Osteoblast (primary cell): ENCODE measurements around the gene BTC. TPM values are rescaled to one million over a fixed set of nuclear protein-coding genes. Genes with fewer than 3 reads are reported as not detected.

Source experiments
- DNase-seq: peaks from one replicate; pipeline ENCODE4 v3.0.0; 2011; ENCODE audit warnings: low spot score, mixed read lengths; ENCODE audit not compliant: insufficient read length; ENCODE audit errors: missing footprints
- H2AFZ ChIP-seq: 2 replicates; pipeline ENCODE4 v1.6.0; 2011; ENCODE audit warnings: mild to moderate bottlenecking, low read length
- H3K27ac ChIP-seq: 2 replicates; pipeline ENCODE4 v1.5.1; 2011; ENCODE audit warnings: mild to moderate bottlenecking, low read depth, low read length, moderate library complexity
- H3K27me3 ChIP-seq: 2 replicates; pipeline ENCODE4 v1.6.0; 2012; ENCODE audit warnings: mild to moderate bottlenecking, control low read depth, inconsistent platforms, low read length, moderate library complexity; ENCODE audit not compliant: insufficient read depth
- H3K36me3 ChIP-seq: 2 replicates; pipeline ENCODE4 v1.5.1; 2011; ENCODE audit warnings: mild to moderate bottlenecking, low read length, control low read depth, moderate library complexity; ENCODE audit not compliant: insufficient read depth
- H3K4me1 ChIP-seq: 2 replicates; pipeline ENCODE4 v1.5.1; 2011; ENCODE audit warnings: mild to moderate bottlenecking, low read length, control low read depth, moderate library complexity; ENCODE audit not compliant: insufficient read depth
- H3K4me2 ChIP-seq: 2 replicates; pipeline ENCODE4 v1.6.0; 2011; ENCODE audit warnings: mild to moderate bottlenecking, low read length; ENCODE audit not compliant: insufficient read depth
- H3K4me3 ChIP-seq: fragments of 200-600 bp; sonication (generic); 3 replicates; pipeline ENCODE4 v1.5.1; 2012; ENCODE audit warnings: mild to moderate bottlenecking, low read length, inconsistent platforms; ENCODE audit not compliant: insufficient read depth
- H3K79me2 ChIP-seq: 2 replicates; pipeline ENCODE4 v1.6.0; 2012; ENCODE audit warnings: mild to moderate bottlenecking, low read length, control low read depth, inconsistent platforms; ENCODE audit not compliant: insufficient read depth
- H3K9me3 ChIP-seq: 2 replicates; pipeline ENCODE4 v1.5.1; 2011; ENCODE audit warnings: low read depth, low read length, control low read depth
- H4K20me1 ChIP-seq: 2 replicates; pipeline ENCODE4 v1.6.0; 2012; ENCODE audit warnings: mild to moderate bottlenecking, low read length, control low read depth; ENCODE audit not compliant: insufficient read depth
- CTCF ChIP-seq: IDR thresholded peaks from 2 replicates; pipeline ENCODE4 v1.5.1; 2011; ENCODE audit warnings: mild to moderate bottlenecking, low read depth, low read length, moderate library complexity; ENCODE audit errors: extremely low read depth
- total RNA-seq: library from RNA; depleted of rRNA; stranded (reverse); fragments of >200 nt; gene quantifications from 2 replicates; pipeline ENCODE4 v1.2.3, GENCODE V29; 2012

The BTC gene
- total RNA-seq, 1 donor, result 0.36 TPM

GRCh38 chr4:74805601-74806000 is 11.3 kb upstream of the BTC start:
- TF ChIP-seq CTCF, result no peak
- no peak overlapping the region for H3K4me3 ChIP-seq
- DNase-seq, result no peak
- H3K79me2 ChIP-seq, result no peaks in the 10 kb centered on the region
- no peaks in the 10 kb centered on the region for H3K36me3 ChIP-seq
- no peak overlapping the region for H3K27ac ChIP-seq
- H3K27me3 ChIP-seq, result peaks cover 5% of the 10 kb centered on the region
- H4K20me1 ChIP-seq, result no peaks in the 10 kb centered on the region
- H2AFZ ChIP-seq, result no peak overlapping the region
- H3K9me3 ChIP-seq, result no peaks in the 10 kb centered on the region
- H3K4me1 ChIP-seq, result peaks cover 5% of the 10 kb centered on the region
- no peak overlapping the region for H3K4me2 ChIP-seq

- H2AFZ ChIP-seq, result no peak overlapping the region
- no peaks in the 10 kb centered on the region for H3K79me2 ChIP-seq
- H3K4me2 ChIP-seq, result no peak overlapping the region
- DNase-seq, result no peak
- H3K4me1 ChIP-seq, result peaks cover 1% of the 10 kb centered on the region
- H4K20me1 ChIP-seq, result no peaks in the 10 kb centered on the region
- no peaks in the 10 kb centered on the region for H3K9me3 ChIP-seq
- H3K36me3 ChIP-seq, result no peaks in the 10 kb centered on the region
- TF ChIP-seq CTCF, result no peak
- no peak overlapping the region for H3K27ac ChIP-seq
- no peak overlapping the region for H3K4me3 ChIP-seq
- H3K27me3 ChIP-seq, result peaks cover 20% of the 10 kb centered on the region
Observed at GRCh38 chr4:74800310-74800709, 6.0 kb upstream of the BTC start.

- no peaks in the 10 kb centered on the region for H3K9me3 ChIP-seq
- no peaks in the 10 kb centered on the region for H3K4me1 ChIP-seq
- no peak overlapping the region for H3K4me2 ChIP-seq
- no peak for DNase-seq
- H3K4me3 ChIP-seq, result no peak overlapping the region
- no peak for TF ChIP-seq CTCF
- no peak overlapping the region for H3K27ac ChIP-seq
- H2AFZ ChIP-seq, result no peak overlapping the region
- H3K36me3 ChIP-seq, result no peaks in the 10 kb centered on the region
- H3K27me3 ChIP-seq, result peaks cover 54% of the 10 kb centered on the region
- no peaks in the 10 kb centered on the region for H4K20me1 ChIP-seq
- no peaks in the 10 kb centered on the region for H3K79me2 ChIP-seq
Observed at GRCh38 chr4:74796631-74797030, 2.3 kb upstream of the BTC start.

GRCh38 chr4:74793757-74794381 is 454 bp downstream of the BTC start:
- no peaks in the 10 kb centered on the region for H3K36me3 ChIP-seq
- TF ChIP-seq CTCF, result peak; percentile 31
- H3K4me3 ChIP-seq, result peak overlapping the region; percentile 75
- H3K27ac ChIP-seq, result no peak overlapping the region
- H3K9me3 ChIP-seq, result no peaks in the 10 kb centered on the region
- no peaks in the 10 kb centered on the region for H3K79me2 ChIP-seq
- no peaks in the 10 kb centered on the region for H3K4me1 ChIP-seq
- peak overlapping the region; percentile 88 for H3K4me2 ChIP-seq
- H3K27me3 ChIP-seq, result peaks cover 61% of the 10 kb centered on the region
- peak; percentile 79 for DNase-seq
- H2AFZ ChIP-seq, result peak overlapping the region; percentile 71
- no peaks in the 10 kb centered on the region for H4K20me1 ChIP-seq
